Stimulated activated CD4-positive, alpha-beta T cell treated with anti-CD3 and anti-CD28 coated beads, Interleukin-4, amount 100 ng/mL, for 48 hours (primary cell): Measurements from ENCODE around the gene PKDCC.
"Not testable (repeated sequence)": the region's sequence is repeated elsewhere in the genome, so short reads cannot be mapped to it uniquely, and the experiment has no call there.

Experiments used
- DNase-seq, 2 donors: peaks; one replicate each; pipeline ENCODE4 v3.0.0-alpha.2; 2020; ENCODE audit warnings: low read depth in 2 of 2

Gene PKDCC

DNA sequence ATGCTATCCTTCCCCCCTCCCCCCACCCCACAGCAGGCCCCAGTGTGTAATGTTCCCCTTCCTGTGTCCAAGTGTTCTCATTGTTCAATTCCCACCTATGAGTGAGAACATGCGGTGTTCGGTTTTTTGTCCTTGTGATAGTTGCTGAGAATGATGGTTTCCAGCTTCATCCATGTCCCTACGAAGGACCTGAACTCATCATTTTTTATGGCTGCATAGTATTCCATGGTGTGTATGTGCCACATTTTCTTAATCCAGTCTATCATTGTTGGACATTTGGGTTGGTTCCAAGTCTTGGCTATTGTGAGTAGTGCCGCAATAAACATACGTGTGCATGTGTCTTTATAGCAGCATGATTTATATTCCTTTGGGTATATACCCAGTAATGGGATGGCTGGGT, 17.9 kb downstream of the PKDCC start:
- not testable (repeated sequence) for DNase-seq

DNA sequence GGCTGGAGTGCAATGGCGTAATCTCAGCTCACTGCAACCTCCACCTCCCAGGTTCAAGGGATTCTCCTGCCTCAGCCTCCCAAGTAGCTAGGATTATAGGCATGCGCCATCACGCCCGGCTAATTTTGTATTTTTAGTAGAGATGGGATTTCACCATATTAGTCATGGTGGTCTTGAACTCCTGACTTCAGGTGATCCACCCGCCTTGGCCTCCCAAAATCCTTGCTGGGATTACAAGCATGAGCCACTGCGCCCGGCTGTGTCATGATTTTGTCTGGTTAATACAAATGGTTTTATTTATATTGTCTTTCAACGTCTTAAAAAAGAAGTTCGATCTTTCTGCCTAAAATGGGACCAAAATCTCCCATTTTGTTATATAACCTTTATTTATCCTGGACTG, 19.2 kb downstream of the PKDCC start:
- not testable (repeated sequence) for DNase-seq

DNA sequence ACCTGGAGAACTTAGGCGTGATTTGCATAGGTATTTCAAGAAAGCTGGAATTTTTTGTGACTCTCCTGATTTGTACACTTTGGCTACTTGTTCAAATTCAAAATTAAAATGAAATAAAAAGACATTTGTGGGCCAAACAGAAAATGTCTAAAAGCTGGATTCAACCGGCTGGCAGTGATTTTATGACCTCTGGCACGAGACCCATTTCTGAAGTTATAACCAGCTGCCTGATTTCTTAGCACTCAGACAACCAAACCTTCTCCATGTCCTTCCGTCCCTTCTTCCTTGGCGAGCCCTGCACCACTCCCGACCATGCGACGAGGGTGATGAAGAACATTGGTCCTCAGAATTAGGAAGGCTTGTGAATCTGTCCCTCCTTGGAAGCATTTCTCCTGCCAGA, 19.7 kb downstream of the PKDCC start:
- DNase-seq = no peak

DNA sequence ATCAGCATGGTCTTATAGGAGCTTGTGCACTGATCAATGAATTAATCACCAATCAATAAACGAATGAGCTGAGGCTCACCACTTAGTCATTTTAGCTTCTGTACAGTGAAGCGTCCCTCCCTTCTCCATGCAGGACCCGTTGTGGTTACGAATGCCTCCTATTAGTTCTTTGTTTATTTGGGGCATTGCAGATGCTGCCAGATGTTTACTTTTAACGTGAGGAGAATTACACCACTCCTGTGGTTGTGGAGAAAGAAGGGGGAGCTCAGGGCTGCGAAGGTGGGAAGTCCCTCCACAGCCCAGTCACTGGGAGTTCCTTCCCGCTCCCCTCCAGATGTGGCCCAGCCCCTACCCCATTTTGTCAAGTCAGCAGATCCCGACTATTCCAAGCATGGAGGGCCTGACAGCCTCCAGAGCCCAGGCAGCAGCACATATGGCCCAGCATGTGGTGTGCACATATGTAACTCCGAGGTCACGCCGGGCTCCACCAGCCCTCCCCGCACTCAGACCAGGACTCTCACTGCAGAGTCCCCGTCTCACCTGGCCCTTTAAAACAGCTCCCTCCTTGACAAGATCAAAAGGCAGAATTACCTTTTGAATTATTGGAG, 20.9 kb downstream of the PKDCC start:
- no peak for DNase-seq

DNA sequence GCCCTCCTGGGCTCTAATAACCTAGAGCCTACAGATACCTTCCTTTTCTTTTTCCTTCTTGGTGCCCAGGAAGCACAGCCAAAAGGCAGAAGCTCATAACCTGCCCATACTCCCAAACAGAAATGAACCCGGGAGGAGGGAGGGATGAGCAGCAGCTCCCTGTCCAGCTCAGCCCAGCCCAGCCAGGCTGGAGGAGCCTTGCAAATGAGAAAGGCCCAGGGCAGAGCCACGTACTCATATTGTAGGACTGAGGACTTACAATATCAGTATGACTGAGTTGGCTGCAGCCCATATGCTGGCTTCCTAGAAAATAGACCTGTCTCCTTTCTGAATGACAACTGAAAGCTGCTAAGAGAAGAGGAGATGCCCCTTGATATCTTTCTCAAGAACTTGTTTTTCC, 21.7 kb downstream of the PKDCC start:
- DNase-seq = no peak

DNA sequence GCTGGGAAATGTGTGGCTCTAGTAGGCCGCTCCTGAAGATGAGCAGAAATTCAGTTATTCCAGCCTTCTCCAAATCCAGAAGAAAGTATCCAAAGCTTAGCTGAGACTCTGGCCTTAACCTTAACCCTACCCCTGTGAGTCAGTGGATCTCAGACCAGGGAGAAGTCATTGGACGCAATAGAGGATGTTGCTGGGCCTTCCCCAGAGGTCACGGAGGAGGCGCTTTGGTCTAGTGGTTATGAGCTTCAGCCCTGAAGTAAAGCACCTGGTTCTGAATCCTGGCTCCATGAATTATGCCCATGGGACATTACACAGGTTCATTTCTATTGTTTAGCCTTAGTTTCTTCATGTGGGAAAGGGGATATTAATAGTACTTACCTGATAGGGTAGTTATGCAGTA, 24.0 kb downstream of the PKDCC start:
- no peak for DNase-seq

DNA sequence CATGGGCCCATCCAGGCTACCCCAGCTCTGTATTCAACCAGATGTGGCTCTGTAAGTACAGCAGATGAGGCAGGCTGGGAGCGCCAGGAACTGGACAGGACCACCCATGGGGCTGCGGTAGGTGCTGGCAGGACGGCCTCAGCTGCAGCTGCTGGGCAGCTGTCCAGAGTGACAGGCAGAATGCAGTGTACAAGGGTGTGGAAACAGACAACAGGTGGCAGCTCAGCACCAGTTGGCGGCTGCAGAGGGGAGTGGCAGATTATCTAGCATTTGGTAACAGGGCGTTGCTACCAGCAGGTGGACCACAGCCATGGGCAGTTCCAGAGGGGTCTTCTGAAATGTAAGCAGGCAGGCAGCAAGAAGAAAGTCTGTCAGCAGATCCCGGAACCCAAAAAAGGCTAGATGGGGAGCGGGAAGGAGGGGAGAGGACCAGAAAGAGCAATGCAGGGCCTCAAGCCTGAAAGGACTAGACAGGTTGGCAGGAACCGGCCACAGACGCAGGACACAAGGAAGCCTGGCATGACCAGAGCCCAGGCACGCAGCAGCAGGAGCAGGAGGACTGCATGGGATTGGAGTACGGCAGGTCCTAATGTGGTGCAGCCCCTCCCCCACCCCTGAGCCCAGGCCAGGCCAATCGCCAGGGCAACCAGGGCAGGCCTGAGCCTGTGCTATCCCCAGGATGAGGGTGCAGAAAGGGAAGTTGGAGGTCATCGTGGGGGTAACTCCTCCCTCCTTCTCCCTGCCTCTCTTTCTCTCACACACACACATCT, 24.7 kb downstream of the PKDCC start:
- DNase-seq = no peak

DNA sequence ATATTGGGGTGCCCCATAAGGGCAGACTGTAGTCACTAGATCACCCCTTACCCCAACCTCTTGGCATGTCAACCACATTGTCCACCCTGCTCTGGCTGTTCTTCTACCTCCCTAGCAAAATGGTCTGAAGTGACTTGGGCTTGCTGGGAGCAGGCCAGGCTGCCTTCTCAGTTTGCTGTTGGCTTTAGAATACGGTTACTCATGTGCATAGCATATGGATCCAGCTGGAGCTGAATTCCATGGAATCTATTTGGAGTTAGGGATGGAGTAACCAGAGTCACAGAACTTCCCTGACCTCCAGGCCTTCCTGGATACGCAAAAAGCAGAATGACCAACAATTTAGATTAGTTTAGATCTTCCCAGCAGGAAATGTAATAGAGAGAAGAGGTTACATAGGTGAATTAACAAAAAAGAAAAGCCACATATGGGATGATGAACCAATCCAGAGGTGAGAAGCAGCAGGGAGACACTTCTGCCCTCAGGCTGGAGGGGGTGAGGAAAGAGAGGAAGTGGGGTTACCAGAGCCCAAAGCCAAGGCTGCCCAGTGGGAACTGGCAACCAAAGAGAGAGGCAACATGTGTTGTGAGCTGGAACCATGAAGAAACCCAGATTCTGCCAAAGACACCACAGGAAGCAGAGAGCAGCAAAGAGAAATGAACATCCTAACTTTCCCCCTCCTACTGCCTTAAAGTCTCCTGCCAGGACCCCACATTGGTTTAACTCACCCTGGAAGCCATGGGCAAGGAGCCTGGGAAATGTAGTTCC, 26.1 kb downstream of the PKDCC start:
- no peak for DNase-seq

DNA sequence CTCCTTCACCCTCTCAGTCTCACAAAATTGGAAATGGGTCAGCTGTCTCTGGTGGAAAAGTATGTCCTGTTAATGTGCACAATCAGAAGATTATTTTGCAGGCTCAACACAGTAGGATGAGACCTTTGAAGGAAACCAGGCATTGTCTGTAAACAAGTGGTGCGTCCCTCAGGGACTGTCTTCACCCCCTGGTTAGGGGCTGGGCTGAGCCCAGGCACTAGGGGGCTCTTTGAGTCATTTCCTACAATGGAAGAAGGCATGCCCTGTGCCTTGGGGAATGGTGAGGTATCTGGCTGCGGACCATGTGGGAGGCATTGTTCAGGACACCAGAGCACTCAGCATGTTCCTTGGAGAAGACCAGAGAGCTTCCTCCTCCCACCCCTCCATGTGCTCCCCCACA, 26.8 kb downstream of the PKDCC start:
- no peak for DNase-seq

DNA sequence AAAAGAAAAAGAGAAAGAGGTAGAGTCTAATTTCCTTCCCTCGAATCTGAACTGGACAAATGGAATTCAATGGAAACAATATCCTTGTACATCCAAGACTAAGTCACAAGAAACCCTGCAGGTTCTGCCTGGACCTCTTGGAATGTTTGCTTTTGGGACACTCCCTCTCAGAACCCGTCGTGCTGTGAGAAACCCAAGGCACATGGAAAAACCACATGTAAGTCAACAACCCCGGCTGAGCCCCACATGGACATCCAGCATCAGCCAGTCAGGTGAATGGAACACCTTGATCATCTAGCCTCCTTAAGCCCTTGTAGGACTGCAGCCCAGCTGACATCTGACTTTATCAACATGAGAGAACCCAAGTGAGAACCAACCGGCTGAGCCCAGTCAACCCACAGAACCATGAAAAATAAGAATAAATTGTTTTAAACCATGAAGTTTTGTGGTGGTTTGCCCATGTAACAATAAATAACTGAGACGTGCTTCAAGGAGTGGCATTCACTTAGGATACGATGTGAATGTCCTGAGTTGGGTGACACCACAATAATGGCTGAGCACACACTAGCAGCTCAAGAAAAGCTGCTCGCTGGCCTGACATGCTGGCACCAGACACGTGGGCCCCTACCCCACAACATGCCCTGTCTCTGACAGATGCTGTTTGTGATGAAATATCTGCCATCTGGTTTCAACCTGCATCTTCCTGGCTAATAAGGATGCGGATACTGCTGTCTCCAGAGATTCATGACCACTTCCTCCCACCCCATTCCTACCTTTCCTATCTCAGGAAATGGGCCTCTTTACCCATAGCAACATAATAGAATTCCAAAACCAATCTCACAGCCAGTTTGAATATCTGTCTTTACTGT, 28.8 kb downstream of the PKDCC start:
- no peak for DNase-seq

DNA sequence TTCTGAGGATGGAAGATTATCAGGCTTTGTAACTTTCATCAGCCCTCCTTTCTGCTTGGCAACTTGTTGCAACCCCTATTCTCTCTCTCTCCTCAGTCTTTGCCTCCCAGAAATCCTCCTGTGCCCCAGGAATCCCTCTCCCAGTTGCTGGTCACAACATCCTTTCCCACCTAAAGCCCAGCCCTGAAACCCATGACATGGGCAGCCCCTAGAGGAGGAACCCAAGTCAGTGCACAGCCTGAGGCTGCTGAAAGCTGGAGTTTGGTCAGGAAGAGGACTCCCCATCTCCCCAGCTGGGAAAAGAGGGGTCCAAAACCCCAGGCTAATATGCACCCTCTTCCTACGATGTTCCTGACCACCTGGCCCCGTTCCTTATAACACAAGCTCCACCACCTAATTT, 29.5 kb downstream of the PKDCC start:
- DNase-seq = no peak

DNA sequence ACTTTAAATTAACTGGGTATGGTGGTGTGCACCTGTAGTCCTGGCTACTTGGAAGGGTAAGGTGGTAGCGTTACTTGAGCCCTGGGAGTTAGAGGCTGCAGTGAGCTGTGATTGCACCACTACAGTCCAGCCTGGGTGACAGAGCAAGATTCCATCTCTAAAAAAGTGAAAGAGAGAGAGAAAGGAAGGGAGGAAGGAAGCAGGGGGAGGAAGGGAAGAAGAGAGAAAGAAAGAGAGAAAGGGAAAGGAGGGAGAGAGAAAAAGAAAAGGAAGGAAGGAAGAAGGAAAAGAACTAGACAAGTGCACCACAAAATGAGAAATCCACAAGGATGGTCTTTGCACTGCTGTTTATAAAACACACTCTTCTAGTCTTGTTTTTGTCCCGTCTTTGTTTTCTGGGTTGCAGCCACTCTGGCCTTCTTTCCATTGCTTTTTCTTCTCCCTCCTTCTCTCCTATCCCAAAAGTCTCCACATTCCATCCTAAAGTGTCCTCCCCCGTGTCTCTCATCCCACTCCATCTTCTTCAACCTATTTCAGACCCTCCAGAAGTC, 32.0 kb downstream of the PKDCC start:
- no peak for DNase-seq

DNA sequence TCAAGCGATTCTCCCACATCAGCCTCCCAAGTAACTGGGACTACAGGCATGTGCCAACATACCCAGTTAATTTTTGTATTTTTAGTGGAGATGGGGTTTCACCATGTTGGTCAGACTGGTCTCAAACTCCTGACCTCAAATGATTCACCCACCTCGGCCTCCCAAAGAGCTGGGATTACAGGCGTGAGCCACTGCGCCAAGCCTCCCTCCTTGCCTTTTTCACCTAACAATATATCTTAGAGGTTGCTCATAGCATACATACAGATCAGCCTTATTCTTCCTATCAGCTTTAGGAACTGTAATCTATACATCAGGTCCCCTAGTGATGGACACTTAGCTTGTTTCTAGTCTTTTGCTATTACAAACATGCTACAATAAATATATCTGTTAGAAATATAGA, 33.3 kb downstream of the PKDCC start:
- DNase-seq = not testable (repeated sequence)

DNA sequence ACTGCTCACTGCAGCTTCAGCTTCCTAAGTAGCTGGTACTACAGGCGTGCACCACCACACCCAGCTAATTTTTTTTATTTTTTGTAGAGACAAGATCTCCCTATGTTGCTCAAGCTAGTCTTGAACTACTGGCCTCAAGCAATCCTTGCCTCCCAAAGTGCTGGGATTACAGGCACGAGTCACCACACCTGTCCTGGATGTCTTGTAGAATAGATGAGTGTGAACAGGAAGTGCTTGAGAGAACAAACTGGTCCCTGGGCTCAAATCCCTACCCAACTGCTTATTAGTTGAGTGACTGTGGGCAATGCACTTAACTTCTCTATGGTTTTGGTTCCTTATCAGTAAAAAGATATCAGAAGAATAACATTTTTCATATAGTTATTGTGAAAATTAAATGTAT, 34.2 kb downstream of the PKDCC start:
- DNase-seq = no peak

DNA sequence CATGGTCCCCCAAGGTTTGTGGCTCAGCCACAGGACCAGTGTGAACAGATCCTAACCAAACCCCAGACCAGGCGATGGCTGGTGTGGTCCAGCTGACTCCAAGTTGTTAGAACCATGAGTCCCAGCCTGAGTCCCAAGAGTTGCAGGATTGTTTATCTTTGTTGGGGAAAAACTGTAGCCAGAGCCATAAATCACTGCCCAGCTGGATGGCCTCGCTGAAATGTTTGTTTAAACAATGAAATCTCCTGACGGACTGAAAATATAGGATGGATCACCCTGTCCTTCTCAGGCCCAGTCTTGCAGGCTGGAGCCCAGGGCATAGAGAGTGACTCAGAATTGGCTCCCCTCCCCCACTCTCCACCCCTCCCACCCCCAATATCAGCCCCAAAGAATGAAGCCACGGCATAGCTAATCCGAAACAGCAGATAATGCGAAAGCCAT, 36.4 kb downstream of the PKDCC start:
- no peak for DNase-seq

DNA sequence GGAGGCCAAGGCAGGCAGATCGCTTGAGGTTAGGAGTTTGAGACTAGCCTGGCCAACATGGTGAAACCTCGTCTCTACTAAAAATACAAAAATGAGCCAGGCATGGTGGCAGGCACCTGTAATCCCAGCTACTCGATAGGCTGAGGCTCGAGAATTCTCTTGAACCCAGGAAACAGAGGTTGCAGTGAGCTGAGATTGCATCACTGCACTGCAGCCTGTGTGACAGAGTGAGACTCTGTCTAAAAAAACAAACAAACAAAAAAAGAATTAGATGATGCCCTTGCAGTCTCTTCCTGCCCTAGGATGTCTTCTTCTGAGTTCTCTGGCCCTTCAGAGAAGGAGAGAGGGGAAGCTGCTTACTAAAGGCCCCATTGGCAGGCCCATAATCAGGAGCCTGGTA, 37.2 kb downstream of the PKDCC start:
- DNase-seq = not testable (repeated sequence)

DNA sequence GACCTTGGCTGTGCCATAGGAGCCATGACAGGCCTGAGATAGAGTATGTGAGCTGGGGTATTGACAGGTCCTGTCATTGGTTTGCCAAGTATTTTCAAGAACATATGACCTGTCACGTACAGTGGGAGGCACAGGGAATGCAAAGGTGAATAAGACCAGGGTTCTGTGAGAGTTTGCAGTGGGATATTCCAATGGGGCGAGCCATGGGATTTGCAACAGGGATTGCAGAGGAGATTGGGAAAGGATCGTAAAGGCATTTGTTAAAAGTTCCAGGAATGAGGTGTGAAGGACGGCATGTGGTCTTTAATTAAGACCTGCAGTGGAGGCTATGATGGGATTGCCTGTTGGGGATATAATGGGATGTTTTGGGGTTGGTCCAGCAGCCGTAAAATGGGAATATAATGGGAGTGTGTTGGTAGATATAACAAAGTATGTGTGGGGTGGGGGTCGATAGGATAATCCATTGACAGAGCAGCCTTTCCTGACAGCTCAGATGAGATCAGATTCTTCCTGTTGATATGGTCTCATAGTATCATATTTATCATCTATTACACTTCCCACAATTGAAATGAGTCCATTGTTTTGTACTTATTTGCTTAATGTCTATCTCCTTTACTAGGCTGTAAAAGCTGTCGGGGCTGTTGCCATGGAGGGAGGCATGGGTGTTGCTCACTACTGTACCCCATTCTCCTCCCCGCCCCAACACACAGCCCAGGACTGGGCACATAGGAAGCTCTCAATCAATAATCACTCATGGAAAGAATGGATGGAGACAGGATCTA, 38.1 kb downstream of the PKDCC start:
- DNase-seq = no peak

DNA sequence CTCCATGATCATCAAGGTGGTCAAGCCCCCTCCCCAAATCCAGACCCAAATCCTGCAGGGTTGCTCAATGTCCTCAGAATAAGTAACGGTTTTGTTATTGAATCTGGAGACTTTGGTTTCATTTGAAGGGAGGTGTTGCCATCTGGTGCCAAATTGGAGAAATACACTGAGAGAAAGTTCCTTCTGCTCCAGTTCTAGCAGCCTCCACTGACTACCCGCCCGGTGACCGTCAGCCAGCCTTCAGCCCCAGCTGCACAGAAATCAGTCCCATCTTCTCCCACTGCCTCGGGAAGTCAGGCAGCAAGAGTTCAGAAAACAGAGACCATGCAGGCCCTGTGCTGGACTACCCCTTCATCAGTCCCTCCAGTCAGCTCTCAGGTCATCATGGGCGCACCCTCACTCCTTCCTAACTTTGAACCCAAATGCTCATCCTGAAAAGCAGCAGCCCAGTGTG, 38.7 kb downstream of the PKDCC start:
- DNase-seq = peak in 1 of 2 donors; percentile 15

DNA sequence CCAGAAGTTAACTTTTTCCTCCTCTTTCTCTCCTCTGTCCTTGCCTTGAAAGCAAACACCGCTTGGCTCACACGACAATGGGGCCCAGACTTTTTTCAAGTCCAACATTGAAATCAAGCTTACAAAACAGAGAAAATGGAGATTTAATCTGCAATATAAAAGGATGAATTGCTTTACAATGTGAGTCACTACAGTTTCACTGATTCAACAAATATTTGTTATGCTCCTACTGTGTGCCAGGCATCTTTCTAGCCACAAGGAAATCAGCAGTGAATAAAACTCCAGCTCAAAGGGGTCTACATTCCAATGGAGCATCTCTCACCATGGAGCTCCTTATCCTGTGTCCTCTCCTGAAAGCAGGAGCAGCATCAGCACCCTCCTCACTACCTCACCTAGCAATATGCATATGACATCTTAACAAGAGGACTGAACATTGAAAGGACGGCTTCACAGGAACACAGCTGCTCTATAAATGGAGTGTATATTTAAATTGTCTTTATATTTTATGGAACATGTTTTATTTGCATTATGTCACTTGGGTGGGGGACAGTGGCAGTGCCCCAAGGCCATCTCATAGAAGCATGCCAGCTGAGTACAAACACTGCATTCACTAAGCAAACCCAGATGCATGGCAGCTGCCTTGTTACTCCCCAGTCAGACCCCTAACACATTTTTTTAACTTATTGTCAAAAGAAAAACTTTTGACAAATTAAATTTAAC, 39.5 kb downstream of the PKDCC start:
- no peak for DNase-seq

DNA sequence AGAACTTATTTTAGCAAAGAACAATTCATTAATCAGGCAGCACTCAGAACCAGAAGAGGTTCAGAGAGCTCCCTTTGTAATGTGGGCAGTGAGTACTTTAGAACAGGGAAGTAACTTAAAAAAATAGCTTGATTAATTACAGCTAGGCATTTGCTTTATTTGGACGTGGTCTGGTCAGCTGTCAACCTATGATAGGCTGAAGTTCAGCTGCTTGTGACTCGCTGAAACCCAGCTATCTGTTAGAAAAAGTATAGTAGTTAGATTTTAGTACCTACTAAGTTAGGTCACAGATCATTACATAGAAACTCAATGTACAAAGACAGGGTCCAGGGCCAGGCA, 40.0 kb downstream of the PKDCC start:
- no peak for DNase-seq
